Gastroesophageal sphincter (tissue), 3 donors: ENCODE data around the gene MAGEC3.

ENCODE experiments used
- EP300 ChIP-seq: sonication (generic); formaldehyde crosslinking; IDR thresholded peaks from one replicate; pipeline ENCODE4 v1.6.1; 2017; ENCODE audit warnings: antibody characterized with exemption, mild to moderate bottlenecking
- POLR2A ChIP-seq, 2 donors: fragments of 450-650 bp; IDR thresholded peaks; one replicate each; pipeline ENCODE4 v1.6.1; 2017; ENCODE audit warnings: antibody characterized with exemption in 2 of 2, mild to moderate bottlenecking in 2 of 2, moderate library complexity in 1 of 2
- TF ChIP-seq, protein P1 (sequence below), 4 experiments: fragments of 200-600 bp in 2 of 4; fragments of 450-650 bp in 2 of 4; sonication (generic) in 1 of 4; IDR thresholded peaks; one replicate each; pipeline ENCODE4 v1.5.1; 2017 to 2019; ENCODE audit warnings: antibody characterized with exemption in 4 of 4, mild to moderate bottlenecking in 2 of 4, moderate library complexity in 2 of 4

DNA sequence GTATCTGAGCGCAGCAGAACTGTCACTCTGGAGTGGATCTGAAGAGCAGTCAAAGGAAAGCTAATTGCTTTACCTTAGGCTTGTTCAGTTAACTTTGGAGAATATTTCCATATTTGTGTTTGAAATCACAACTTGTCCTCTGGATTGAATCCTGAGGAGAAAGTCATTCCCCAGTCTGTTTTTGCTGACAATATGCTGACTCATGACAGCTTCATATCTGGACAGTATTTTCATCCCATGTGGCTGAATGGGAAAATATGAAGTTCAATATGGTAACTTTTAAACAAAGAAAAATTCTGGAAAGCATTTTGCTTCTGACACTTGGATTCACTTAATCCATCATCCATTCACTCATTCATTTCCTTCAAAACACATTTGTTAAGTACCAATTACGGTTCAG is 46.3 kb upstream of the MAGEC3 start:
- TF ChIP-seq, protein P1, sequence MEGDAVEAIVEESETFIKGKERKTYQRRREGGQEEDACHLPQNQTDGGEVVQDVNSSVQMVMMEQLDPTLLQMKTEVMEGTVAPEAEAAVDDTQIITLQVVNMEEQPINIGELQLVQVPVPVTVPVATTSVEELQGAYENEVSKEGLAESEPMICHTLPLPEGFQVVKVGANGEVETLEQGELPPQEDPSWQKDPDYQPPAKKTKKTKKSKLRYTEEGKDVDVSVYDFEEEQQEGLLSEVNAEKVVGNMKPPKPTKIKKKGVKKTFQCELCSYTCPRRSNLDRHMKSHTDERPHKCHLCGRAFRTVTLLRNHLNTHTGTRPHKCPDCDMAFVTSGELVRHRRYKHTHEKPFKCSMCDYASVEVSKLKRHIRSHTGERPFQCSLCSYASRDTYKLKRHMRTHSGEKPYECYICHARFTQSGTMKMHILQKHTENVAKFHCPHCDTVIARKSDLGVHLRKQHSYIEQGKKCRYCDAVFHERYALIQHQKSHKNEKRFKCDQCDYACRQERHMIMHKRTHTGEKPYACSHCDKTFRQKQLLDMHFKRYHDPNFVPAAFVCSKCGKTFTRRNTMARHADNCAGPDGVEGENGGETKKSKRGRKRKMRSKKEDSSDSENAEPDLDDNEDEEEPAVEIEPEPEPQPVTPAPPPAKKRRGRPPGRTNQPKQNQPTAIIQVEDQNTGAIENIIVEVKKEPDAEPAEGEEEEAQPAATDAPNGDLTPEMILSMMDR (IDR thresholded peaks at IDR 0.05) = no peak
- no peak for TF ChIP-seq EP300
- no peak for TF ChIP-seq POLR2A (IDR thresholded peaks at IDR 0.05)
